CD4-positive, CD25-positive, alpha-beta regulatory T cell (primary cell): Measurements from ENCODE around the gene FMNL2. TPM values are rescaled to one million over a fixed set of nuclear protein-coding genes. Genes with fewer than 3 reads are reported as not detected.

Experiments
- ATAC-seq, 2 donors: fragments of 150-1000 bp; cut with Tn5 transposase; one replicate each; pipeline ENCODE4 v1.10.0; 2021; ENCODE audit warnings: low read depth in 2 of 2, moderate number of reproducible peaks in 2 of 2, moderate library complexity in 1 of 2
- DNase-seq, 3 donors: peaks; one replicate each; pipeline versions ENCODE4 v3.0.0 to v3.0.0-alpha.2; 2012 to 2022; ENCODE audit warnings: mixed read lengths in 1 of 3
- H3K27ac ChIP-seq: one replicate; pipeline ENCODE4 v1.7.0; 2013; ENCODE audit warnings: mild to moderate bottlenecking, low read length; ENCODE audit not compliant: insufficient read depth, poor library complexity, severe bottlenecking
- H3K27me3 ChIP-seq: one replicate; pipeline ENCODE4 v1.7.0; 2013; ENCODE audit warnings: low read length; ENCODE audit not compliant: control insufficient read depth, insufficient read depth
- H3K36me3 ChIP-seq: one replicate; pipeline ENCODE4 v1.7.0; 2013; ENCODE audit warnings: mild to moderate bottlenecking, low read length, moderate library complexity; ENCODE audit not compliant: control insufficient read depth, insufficient read depth
- H3K4me1 ChIP-seq: 2 replicates; pipeline ENCODE4 v1.7.0; 2013; ENCODE audit warnings: mild to moderate bottlenecking, low read length; ENCODE audit not compliant: insufficient read depth, control insufficient read depth, poor library complexity, severe bottlenecking
- H3K4me3 ChIP-seq: one replicate; pipeline ENCODE4 v1.7.0; 2013; ENCODE audit warnings: low read depth, mild to moderate bottlenecking, low read length, moderate library complexity
- H3K9me3 ChIP-seq, 2 experiments: 1 replicate in 1 of 2; 2 replicates in 1 of 2; pipeline ENCODE4 v1.7.0; 2013; ENCODE audit warnings: low read length in 2 of 2, mild to moderate bottlenecking in 1 of 2, moderate library complexity in 1 of 2; ENCODE audit not compliant: control insufficient read depth in 2 of 2
- H3K27ac Mint-ChIP-seq, 3 donors: one replicate each; pipeline ENCODE4 v1.8.0; 2020 to 2022; ENCODE audit warnings: mild to moderate bottlenecking in 3 of 3, mixed read lengths in 3 of 3, moderate library complexity in 2 of 3
- H3K27me3 Mint-ChIP-seq: one replicate; pipeline ENCODE4 v1.8.0; 2022; ENCODE audit warnings: mild to moderate bottlenecking, mixed read lengths
- H3K36me3 Mint-ChIP-seq: one replicate; pipeline ENCODE4 v1.8.0; 2020; ENCODE audit warnings: mixed read lengths
- H3K4me1 Mint-ChIP-seq, 4 donors: one replicate each; pipeline ENCODE4 v1.8.0; 2020 to 2022; ENCODE audit warnings: mixed read lengths in 4 of 4, mild to moderate bottlenecking in 1 of 4
- H3K4me3 Mint-ChIP-seq, 4 donors: one replicate each; pipeline ENCODE4 v1.8.0; 2020 to 2022; ENCODE audit warnings: mild to moderate bottlenecking in 4 of 4, mixed read lengths in 4 of 4, moderate library complexity in 3 of 4
- H3K9me3 Mint-ChIP-seq, 7 donors: one replicate each; pipeline ENCODE4 v1.8.0; 2020 to 2022; ENCODE audit warnings: mixed read lengths in 7 of 7, mild to moderate bottlenecking in 3 of 7, moderate library complexity in 2 of 7
- polyA plus RNA-seq, 4 donors: library from polyadenylated mRNA; unstranded; fragments of 300-500 nt; fragmentation: Illumina TruSeq; gene quantifications; one replicate each; pipeline ENCODE4 v1.2.3, GENCODE V29; 2021
- total RNA-seq: library from RNA; stranded (reverse); gene quantifications from one replicate; pipeline ENCODE4 v1.2.3, GENCODE V29; 2022

Gene FMNL2
- total and polyA plus RNA-seq, 5 donors from 2014 or later = 0.07 to 0.30 (median 0.14) TPM; not detected in 1

DNA sequence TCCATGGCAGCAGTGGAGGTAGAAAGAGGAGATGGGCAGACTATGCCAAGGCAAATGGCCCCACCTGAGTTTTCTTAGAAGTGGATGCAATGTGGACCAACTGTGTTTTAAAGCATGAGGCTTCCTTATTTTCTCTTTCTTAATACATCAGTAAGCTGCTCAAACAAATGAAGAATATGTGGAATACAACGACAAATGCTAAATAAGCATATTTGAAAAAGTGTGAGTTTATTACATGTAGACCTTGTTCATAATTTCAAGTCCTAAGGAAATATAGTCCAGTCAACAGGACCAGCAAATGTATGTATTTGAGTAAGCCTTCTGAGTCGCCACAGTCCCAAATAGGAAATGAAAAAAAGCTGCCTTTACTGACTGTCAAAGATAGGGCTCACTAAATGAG, 204.4 kb downstream of the FMNL2 start:
- H3K4me3 Mint-ChIP-seq = no peak overlapping the region
- no peak for DNase-seq
- no peak for ATAC-seq
- H3K4me1 Mint-ChIP-seq = no peaks in the 10 kb centered on the region
- H3K36me3 ChIP-seq = no peaks in the 10 kb centered on the region
- no peaks in the 10 kb centered on the region for H3K27me3 ChIP-seq
- peaks cover 0 to 1% (median 0%) of the 10 kb centered on the region in 7 donors for H3K9me3 Mint-ChIP-seq
- H3K9me3 ChIP-seq = no peaks in the 10 kb centered on the region
- peaks cover 8% of the 10 kb centered on the region for H3K27me3 Mint-ChIP-seq
- no peaks in the 10 kb centered on the region for H3K4me1 ChIP-seq
- no peaks in the 10 kb centered on the region for H3K36me3 Mint-ChIP-seq
- H3K4me3 ChIP-seq = no peak overlapping the region
- no peak overlapping the region for H3K27ac Mint-ChIP-seq
- H3K27ac ChIP-seq = no peak overlapping the region

DNA sequence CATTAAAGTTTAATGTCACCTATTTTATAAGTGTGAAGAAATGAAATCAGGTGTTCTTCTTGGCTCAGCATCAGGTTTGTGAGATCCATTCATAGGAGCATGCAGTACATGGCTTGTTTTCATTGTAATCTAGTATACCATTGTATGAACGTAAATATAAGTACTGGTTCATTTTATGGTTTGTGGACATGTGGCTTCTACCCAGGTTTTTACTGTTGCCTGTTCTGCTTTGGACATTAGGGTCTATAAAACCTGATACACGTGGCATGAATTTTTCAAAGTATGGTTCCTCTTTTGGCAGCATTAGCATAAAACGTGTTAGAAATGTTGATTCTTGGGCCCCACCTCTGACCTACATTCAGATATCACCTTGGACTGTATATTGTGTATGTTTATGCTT, 206.7 kb downstream of the FMNL2 start:
- Histone ChIP-seq H3K27ac (no peak overlapping the region), H3K9me3 (no peaks in the 10 kb centered on the region), H3K4me1 (no peaks in the 10 kb centered on the region), H3K36me3 (no peaks in the 10 kb centered on the region), H3K4me3 (no peak overlapping the region), H3K27me3 (no peaks in the 10 kb centered on the region)
- Mint-ChIP-seq H3K4me1 (no peaks in the 10 kb centered on the region), H3K27me3 (no peaks in the 10 kb centered on the region), H3K9me3 (peaks cover 0 to 1% (median 0%) of the 10 kb centered on the region in 7 donors), H3K36me3 (no peaks in the 10 kb centered on the region), H3K4me3 (no peak overlapping the region), H3K27ac (no peak overlapping the region)
- DNase-seq (no peak), ATAC-seq (no peak)

DNA sequence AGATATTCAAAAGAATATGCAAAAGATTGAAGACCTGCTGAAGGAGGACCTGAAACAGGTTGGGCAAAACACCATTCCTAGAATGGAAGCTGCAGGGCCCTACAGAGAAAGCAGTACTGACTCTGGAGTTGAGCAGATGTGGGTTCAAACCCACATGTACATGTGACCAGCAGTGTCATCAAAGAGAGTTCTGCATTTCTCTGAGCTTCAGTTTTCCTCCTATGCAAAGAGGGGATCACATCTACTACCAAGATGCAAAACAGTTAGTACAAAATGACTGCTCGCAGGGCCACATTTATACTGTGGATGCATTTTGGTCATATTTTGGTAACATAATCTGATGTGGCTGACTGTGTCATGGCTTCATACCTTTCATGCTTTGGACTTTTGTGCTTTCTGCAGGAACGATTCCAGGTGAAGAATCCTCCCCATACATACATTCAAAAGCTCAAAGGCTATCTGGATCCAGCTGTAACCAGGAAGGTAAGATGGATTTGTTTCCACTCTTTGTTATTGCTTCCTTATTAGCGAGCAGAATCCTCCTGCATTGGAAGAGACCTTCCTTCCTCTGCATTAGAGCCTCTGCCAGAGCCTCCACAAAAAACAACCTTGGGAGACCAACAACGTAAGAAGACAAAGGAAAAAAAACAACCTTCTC, 207.5 kb downstream of the FMNL2 start:
- ATAC-seq = no peak
- Histone ChIP-seq H3K4me1 (no peaks in the 10 kb centered on the region), H3K36me3 (no peaks in the 10 kb centered on the region), H3K27ac (no peak overlapping the region), H3K9me3 (no peaks in the 10 kb centered on the region), H3K4me3 (no peak overlapping the region), H3K27me3 (no peaks in the 10 kb centered on the region)
- H3K27me3 Mint-ChIP-seq = no peaks in the 10 kb centered on the region
- peaks cover 0 to 1% (median 0%) of the 10 kb centered on the region in 7 donors for H3K9me3 Mint-ChIP-seq
- DNase-seq = no peak
- H3K27ac Mint-ChIP-seq = no peak overlapping the region
- H3K36me3 Mint-ChIP-seq = no peaks in the 10 kb centered on the region
- no peak overlapping the region for H3K4me3 Mint-ChIP-seq
- no peaks in the 10 kb centered on the region for H3K4me1 Mint-ChIP-seq

DNA sequence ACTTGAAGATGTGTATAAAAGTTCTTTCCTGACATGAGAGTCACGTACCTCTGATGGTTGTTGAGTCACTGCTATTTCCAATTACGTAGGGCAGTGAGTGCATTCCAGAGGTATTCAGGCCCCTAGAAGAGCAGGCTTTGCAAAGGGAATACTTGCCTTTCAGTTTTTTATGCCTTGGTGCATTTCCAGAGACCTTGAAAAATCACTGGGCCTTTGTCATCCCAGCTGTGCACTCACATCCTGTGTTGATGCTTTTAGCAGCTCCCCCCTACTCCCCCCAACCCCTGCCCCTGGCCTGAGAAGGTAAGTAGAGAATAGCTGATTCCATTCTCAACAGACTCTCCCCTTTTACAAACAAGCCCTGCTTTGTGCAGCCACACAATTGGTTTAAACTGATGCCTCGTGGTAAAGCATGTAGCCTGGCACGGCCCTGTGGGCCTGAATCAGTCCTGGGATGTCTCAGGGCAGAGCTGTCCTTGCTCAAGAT, 208.1 kb downstream of the FMNL2 start:
- Histone ChIP-seq H3K4me3 (no peak overlapping the region), H3K27ac (no peak overlapping the region), H3K4me1 (no peaks in the 10 kb centered on the region), H3K27me3 (no peaks in the 10 kb centered on the region), H3K36me3 (no peaks in the 10 kb centered on the region), H3K9me3 (no peaks in the 10 kb centered on the region)
- H3K27ac Mint-ChIP-seq = no peak overlapping the region
- no peaks in the 10 kb centered on the region for H3K27me3 Mint-ChIP-seq
- H3K36me3 Mint-ChIP-seq = no peaks in the 10 kb centered on the region
- H3K9me3 Mint-ChIP-seq = peaks cover 0 to 1% (median 0%) of the 10 kb centered on the region in 7 donors
- H3K4me1 Mint-ChIP-seq = no peaks in the 10 kb centered on the region
- no peak for DNase-seq
- H3K4me3 Mint-ChIP-seq = no peak overlapping the region
- no peak for ATAC-seq

DNA sequence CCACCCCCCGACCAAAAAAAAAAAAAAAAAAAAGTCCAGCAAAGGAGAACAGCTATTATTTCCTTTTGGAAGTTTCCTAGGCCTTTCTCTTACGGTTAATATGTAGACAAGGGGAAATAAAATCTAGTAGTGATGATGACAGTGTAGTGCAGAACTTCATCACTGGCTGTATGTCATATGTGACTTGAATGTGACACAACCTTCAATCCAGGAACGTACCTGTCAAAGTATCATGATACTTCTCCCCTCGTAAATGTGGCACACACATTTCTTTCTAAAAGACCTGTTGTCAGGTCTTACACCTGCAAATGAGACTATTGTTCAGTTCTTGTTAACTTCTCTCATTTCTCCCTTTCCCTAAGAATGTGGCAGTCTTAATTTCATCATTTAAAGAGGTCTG, 208.7 kb downstream of the FMNL2 start:
- H3K27me3 ChIP-seq = no peaks in the 10 kb centered on the region
- H3K36me3 ChIP-seq = no peaks in the 10 kb centered on the region
- no peaks in the 10 kb centered on the region for H3K4me1 Mint-ChIP-seq
- H3K9me3 Mint-ChIP-seq = peaks cover 0 to 1% (median 0%) of the 10 kb centered on the region in 7 donors
- no peaks in the 10 kb centered on the region for H3K36me3 Mint-ChIP-seq
- no peak overlapping the region for H3K27ac ChIP-seq
- no peaks in the 10 kb centered on the region for H3K27me3 Mint-ChIP-seq
- H3K9me3 ChIP-seq = no peaks in the 10 kb centered on the region
- ATAC-seq (no peak), DNase-seq (no peak)
- peak overlapping the region in 1 of 3 donors; percentile 38 for H3K27ac Mint-ChIP-seq
- H3K4me1 ChIP-seq = no peaks in the 10 kb centered on the region
- no peak overlapping the region for H3K4me3 Mint-ChIP-seq
- H3K4me3 ChIP-seq = no peak overlapping the region

DNA sequence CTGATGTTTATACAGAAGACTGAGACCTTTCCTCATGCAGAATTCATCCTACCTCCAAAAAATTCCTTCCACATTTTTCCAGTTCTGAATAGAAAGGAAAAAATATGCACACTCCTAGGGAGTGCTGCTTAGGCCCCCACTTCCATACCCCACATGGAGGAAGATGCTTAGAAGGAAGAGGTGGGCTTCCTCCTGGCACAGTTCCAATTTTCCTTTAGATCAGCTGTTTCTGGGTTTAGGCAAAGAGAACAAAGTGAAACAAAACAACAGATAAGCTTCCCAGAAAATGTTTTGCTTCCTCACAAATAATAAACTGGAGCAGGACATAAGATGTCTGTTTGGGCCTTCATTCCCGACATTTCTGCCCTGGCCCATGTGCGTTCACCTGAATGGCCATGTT, 209.7 kb downstream of the FMNL2 start:
- Histone ChIP-seq H3K4me1 (no peaks in the 10 kb centered on the region), H3K27me3 (no peaks in the 10 kb centered on the region), H3K4me3 (no peak overlapping the region), H3K9me3 (no peaks in the 10 kb centered on the region), H3K36me3 (no peaks in the 10 kb centered on the region), H3K27ac (no peak overlapping the region)
- Mint-ChIP-seq H3K9me3 (peaks cover 0 to 1% (median 0%) of the 10 kb centered on the region in 7 donors), H3K27ac (no peak overlapping the region), H3K4me3 (no peak overlapping the region), H3K27me3 (no peaks in the 10 kb centered on the region), H3K4me1 (no peaks in the 10 kb centered on the region), H3K36me3 (no peaks in the 10 kb centered on the region)
- DNase-seq (no peak), ATAC-seq (no peak)

DNA sequence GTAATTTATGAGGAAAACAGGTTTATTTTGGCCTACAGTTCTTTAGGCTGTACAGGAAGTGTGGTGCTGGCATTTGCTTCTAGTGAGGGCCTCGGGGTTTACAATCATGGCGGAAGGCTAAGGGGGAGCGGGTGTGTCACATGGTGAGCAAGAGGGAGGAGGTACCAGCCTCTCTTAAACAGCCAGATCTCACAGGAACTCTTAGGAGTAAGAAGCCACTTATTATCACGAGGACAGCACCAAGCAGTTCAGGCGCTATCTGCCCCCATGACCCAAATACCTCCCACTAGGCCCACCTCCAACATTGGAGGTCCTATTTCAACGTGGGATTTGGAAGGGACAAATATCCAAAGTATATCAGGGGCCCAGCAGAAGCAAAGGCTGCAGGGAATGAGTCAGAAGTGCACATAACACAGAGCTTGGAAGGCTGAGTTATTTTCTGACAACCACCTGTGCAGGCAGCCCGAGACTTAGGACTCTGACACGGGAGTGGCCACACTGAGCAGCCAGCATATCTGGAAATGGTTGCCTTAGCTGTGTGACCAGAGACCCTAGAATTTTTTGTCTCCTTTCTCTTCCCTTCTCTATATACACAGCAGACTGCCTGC, 211.4 kb downstream of the FMNL2 start:
- Mint-ChIP-seq H3K27me3 (no peaks in the 10 kb centered on the region), H3K36me3 (no peaks in the 10 kb centered on the region), H3K4me1 (no peaks in the 10 kb centered on the region), H3K9me3 (peaks cover 0 to 1% (median 0%) of the 10 kb centered on the region in 7 donors), H3K4me3 (no peak overlapping the region), H3K27ac (no peak overlapping the region)
- ATAC-seq (no peak), DNase-seq (no peak)
- Histone ChIP-seq H3K9me3 (no peaks in the 10 kb centered on the region), H3K27me3 (no peaks in the 10 kb centered on the region), H3K27ac (no peak overlapping the region), H3K36me3 (no peaks in the 10 kb centered on the region), H3K4me1 (no peaks in the 10 kb centered on the region), H3K4me3 (no peak overlapping the region)
